Immature natural killer cell (primary cell): ENCODE results near the gene TCP11. TPM values are rescaled to one million over a fixed set of nuclear protein-coding genes. Genes with fewer than 3 reads are reported as not detected.
"Not testable (repeated sequence)": the region's sequence is repeated elsewhere in the genome, so short reads cannot be mapped to it uniquely, and the experiment has no call there.

Experiments
- DNase-seq, 3 donors: peaks; one replicate each; pipeline ENCODE4 v3.0.0; 2022; ENCODE audit warnings: mixed read lengths in 1 of 3
- H3K27ac Mint-ChIP-seq, 6 donors: one replicate each; pipeline ENCODE4 v1.8.0; 2020; ENCODE audit warnings: mixed read lengths in 6 of 6, mild to moderate bottlenecking in 5 of 6, inconsistent platforms in 4 of 6, moderate library complexity in 3 of 6
- H3K27me3 Mint-ChIP-seq, 3 donors: one replicate each; pipeline ENCODE4 v1.8.0; 2020 to 2021; ENCODE audit warnings: low read depth in 3 of 3, mild to moderate bottlenecking in 3 of 3, mixed read lengths in 3 of 3, moderate library complexity in 3 of 3, inconsistent platforms in 1 of 3
- H3K36me3 Mint-ChIP-seq, 3 donors: one replicate each; pipeline ENCODE4 v1.8.0; 2020; ENCODE audit warnings: mixed read lengths in 3 of 3, inconsistent platforms in 2 of 3, mild to moderate bottlenecking in 2 of 3
- H3K4me1 Mint-ChIP-seq, 2 donors: one replicate each; pipeline ENCODE4 v1.8.0; 2020; ENCODE audit warnings: inconsistent platforms in 2 of 2, mild to moderate bottlenecking in 2 of 2, mixed read lengths in 2 of 2, moderate library complexity in 1 of 2
- H3K4me3 Mint-ChIP-seq, 5 donors: one replicate each; pipeline ENCODE4 v1.8.0; 2020; ENCODE audit warnings: mild to moderate bottlenecking in 5 of 5, mixed read lengths in 5 of 5, inconsistent platforms in 3 of 5, moderate library complexity in 3 of 5
- H3K9me3 Mint-ChIP-seq, 6 donors: one replicate each; pipeline ENCODE4 v1.8.0; 2020; ENCODE audit warnings: mild to moderate bottlenecking in 6 of 6, mixed read lengths in 6 of 6, inconsistent platforms in 4 of 6, moderate library complexity in 3 of 6
- polyA plus RNA-seq, 3 donors: library from polyadenylated mRNA; unstranded; fragments of 300-500 nt; fragmentation: Illumina TruSeq; gene quantifications; one replicate each; pipeline ENCODE4 v1.2.3, GENCODE V29; 2021

The TCP11 gene
- polyA plus RNA-seq, 3 donors from 2014 or later, result not detected

- Mint-ChIP-seq H3K27me3 (peaks cover 2 to 3% (median 2%) of the 10 kb centered on the region in 3 donors), H3K4me3 (no peak overlapping the region), H3K36me3 (no peaks in the 10 kb centered on the region), H3K9me3 (no peaks in the 10 kb centered on the region), H3K27ac (no peak overlapping the region), H3K4me1 (no peaks in the 10 kb centered on the region)
- no peak for DNase-seq
Measured at GRCh38 chr6:35128042-35128441, 13.1 kb downstream of the TCP11 start.

DNA sequence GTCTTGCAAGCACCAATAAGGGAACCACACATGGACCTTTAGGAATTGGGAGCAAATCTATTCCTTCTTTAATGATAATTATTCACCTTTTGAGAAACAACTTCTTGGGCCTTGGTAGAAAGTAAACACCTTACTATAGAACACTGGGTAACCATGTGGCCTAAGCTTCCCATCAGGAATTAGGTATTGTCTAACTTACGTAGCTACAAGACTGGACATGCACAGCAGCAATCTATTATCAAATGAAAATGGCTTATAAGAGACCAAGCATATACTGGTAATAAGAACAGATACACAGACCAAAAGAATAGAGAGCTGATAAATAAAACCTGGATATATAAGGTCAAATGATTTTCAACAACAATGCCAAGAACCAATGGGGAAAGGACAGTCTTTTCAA lies 16.8 kb downstream of the TCP11 start:
- H3K4me1 Mint-ChIP-seq, result no peaks in the 10 kb centered on the region
- peaks cover 0 to 5% (median 2%) of the 10 kb centered on the region in 3 donors for H3K27me3 Mint-ChIP-seq
- H3K27ac Mint-ChIP-seq, result no peak overlapping the region
- DNase-seq, result no peak
- H3K4me3 Mint-ChIP-seq, result no peak overlapping the region
- no peaks in the 10 kb centered on the region for H3K9me3 Mint-ChIP-seq
- H3K36me3 Mint-ChIP-seq, result no peaks in the 10 kb centered on the region

GRCh38 chr6:35120746-35121145 lies 20.4 kb downstream of the TCP11 start:
- no peak for DNase-seq
- Mint-ChIP-seq H3K9me3 (no peaks in the 10 kb centered on the region), H3K27me3 (peaks cover 2 to 3% (median 3%) of the 10 kb centered on the region in 3 donors), H3K27ac (no peak overlapping the region), H3K4me1 (no peaks in the 10 kb centered on the region), H3K36me3 (no peaks in the 10 kb centered on the region), H3K4me3 (no peak overlapping the region)

GRCh38 chr6:35108309-35108885 lies 32.7 kb downstream of the TCP11 start:
- Mint-ChIP-seq H3K27ac (no peak overlapping the region), H3K36me3 (no peaks in the 10 kb centered on the region), H3K27me3 (peaks cover 1 to 4% (median 3%) of the 10 kb centered on the region in 3 donors), H3K4me3 (no peak overlapping the region), H3K9me3 (peaks cover 0 to 6% (median 0%) of the 10 kb centered on the region in 6 donors), H3K4me1 (no peaks in the 10 kb centered on the region)
- no peak for DNase-seq

DNA sequence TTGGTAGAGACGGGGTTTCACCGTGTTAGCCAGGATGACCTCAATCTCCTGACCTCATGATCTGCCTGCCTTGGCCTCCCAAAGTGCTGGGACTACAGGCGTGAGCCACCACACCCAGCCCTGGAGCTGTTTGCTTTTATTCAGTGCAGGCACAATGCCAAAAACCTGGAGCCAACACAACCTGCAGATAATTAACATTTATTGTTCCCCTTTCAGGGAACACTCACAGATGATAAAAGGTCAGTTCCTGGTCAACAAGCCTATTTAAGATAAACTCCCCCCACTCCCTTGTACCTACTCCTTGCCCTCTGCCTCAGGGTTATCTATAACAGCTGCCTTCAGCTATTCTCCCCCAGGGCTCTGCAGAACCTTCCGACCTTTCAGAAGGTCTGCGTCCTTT lies 33.4 kb downstream of the TCP11 start:
- not testable (repeated sequence) for H3K4me3 Mint-ChIP-seq, H3K36me3 Mint-ChIP-seq, H3K27me3 Mint-ChIP-seq, H3K9me3 Mint-ChIP-seq, H3K27ac Mint-ChIP-seq, DNase-seq, H3K4me1 Mint-ChIP-seq

- not testable (repeated sequence) for H3K27ac Mint-ChIP-seq, DNase-seq, H3K9me3 Mint-ChIP-seq, H3K4me1 Mint-ChIP-seq, H3K4me3 Mint-ChIP-seq, H3K36me3 Mint-ChIP-seq, H3K27me3 Mint-ChIP-seq
Measured at GRCh38 chr6:35107208-35107607, 33.9 kb downstream of the TCP11 start.

DNA sequence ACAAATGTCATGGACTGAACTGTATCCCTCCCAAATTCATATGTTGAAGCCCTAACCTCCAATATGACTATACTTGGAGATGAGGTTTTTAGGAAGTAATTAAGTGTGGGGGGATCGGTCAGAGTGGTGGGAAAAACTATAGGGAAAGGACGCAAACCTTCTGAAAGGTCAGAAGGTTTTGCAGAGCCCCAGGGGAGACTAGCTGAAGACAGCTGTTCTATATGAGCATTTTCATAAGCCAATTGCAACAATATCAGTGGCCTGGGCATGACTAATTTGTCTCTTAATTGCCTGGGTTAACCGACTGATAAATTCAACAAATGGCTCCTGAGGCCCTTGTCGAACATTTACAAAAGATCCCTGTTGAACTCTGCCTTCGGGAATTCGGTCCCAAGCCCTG lies 35.1 kb downstream of the TCP11 start:
- not testable (repeated sequence) for H3K36me3 Mint-ChIP-seq, H3K4me3 Mint-ChIP-seq, H3K4me1 Mint-ChIP-seq, H3K9me3 Mint-ChIP-seq, H3K27ac Mint-ChIP-seq, DNase-seq, H3K27me3 Mint-ChIP-seq

- no peak overlapping the region for H3K4me3 Mint-ChIP-seq
- H3K4me1 Mint-ChIP-seq, result no peaks in the 10 kb centered on the region
- H3K27me3 Mint-ChIP-seq, result peaks cover 3 to 4% (median 3%) of the 10 kb centered on the region in 3 donors
- peaks cover 0 to 4% (median 0%) of the 10 kb centered on the region in 6 donors for H3K9me3 Mint-ChIP-seq
- no peaks in the 10 kb centered on the region for H3K36me3 Mint-ChIP-seq
- no peak overlapping the region for H3K27ac Mint-ChIP-seq
- DNase-seq, result no peak
Measured at GRCh38 chr6:35105078-35105477, 36.1 kb downstream of the TCP11 start.

DNA sequence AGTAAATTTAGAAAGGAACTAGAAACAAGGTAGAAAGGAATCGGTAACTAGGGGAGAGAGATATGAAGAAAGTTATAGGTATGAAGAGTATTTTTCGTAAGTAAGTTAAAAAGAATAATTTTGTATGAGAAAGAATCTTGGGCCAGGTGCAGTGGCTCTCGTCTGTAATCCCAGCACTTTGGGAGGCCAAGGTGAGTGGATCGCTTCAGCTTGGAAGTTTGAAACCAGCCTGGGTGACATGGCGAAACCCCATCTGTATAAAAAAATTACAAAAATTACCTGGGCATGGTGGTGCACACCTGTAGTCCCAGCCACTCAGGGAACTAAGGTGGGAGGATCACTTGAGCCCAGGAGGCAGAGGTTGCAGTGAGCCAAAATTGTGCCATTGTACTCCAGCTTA lies 42.0 kb downstream of the TCP11 start:
- Mint-ChIP-seq H3K36me3 (no peaks in the 10 kb centered on the region), H3K9me3 (no peaks in the 10 kb centered on the region), H3K4me1 (no peaks in the 10 kb centered on the region), H3K27ac (no peak overlapping the region), H3K4me3 (no peak overlapping the region), H3K27me3 (peaks cover 0 to 2% (median 2%) of the 10 kb centered on the region in 3 donors)
- no peak for DNase-seq

- no peak overlapping the region for H3K27ac Mint-ChIP-seq
- peaks cover 0 to 5% (median 1%) of the 10 kb centered on the region in 3 donors for H3K36me3 Mint-ChIP-seq
- H3K4me1 Mint-ChIP-seq, result no peaks in the 10 kb centered on the region
- H3K27me3 Mint-ChIP-seq, result peaks cover 0 to 4% (median 2%) of the 10 kb centered on the region in 3 donors
- no peak overlapping the region for H3K4me3 Mint-ChIP-seq
- H3K9me3 Mint-ChIP-seq, result no peaks in the 10 kb centered on the region
- no peak for DNase-seq
Measured at GRCh38 chr6:35096129-35096862, 44.8 kb downstream of the TCP11 start.

GRCh38 chr6:35094183-35094582 lies 47.0 kb downstream of the TCP11 start:
- no peak overlapping the region for H3K4me3 Mint-ChIP-seq
- peaks cover 0 to 3% of the 10 kb centered on the region in 2 donors for H3K4me1 Mint-ChIP-seq
- DNase-seq, result no peak
- no peaks in the 10 kb centered on the region for H3K9me3 Mint-ChIP-seq
- H3K27ac Mint-ChIP-seq, result no peak overlapping the region
- peaks cover 0 to 8% (median 6%) of the 10 kb centered on the region in 3 donors for H3K36me3 Mint-ChIP-seq
- H3K27me3 Mint-ChIP-seq, result peaks cover 0 to 4% (median 2%) of the 10 kb centered on the region in 3 donors

GRCh38 chr6:35093783-35094182 lies 47.4 kb downstream of the TCP11 start:
- Mint-ChIP-seq H3K4me1 (peaks cover 0 to 3% of the 10 kb centered on the region in 2 donors), H3K27ac (no peak overlapping the region), H3K4me3 (no peak overlapping the region), H3K9me3 (no peaks in the 10 kb centered on the region), H3K27me3 (peaks cover 0 to 4% (median 2%) of the 10 kb centered on the region in 3 donors), H3K36me3 (peaks cover 0 to 8% (median 6%) of the 10 kb centered on the region in 3 donors)
- DNase-seq, result no peak

DNA sequence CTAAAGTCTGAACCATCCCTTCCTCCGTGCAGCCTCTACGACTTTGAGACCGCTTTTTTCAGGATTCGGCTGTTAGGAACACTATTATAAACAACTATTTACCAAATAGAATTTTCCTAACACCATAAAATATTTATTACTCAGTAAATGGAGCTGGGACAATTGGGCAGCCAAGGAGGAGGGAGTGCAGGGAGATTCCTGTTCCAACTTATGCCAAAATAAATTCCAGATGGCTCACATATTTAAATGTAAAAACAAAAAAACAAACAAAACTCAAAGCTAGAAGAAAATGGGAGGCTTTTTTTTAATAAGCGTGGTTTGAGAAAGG lies 48.1 kb downstream of the TCP11 start:
- no peaks in the 10 kb centered on the region for H3K9me3 Mint-ChIP-seq
- peaks cover 0 to 8% (median 6%) of the 10 kb centered on the region in 3 donors for H3K36me3 Mint-ChIP-seq
- no peak overlapping the region for H3K27ac Mint-ChIP-seq
- H3K4me3 Mint-ChIP-seq, result no peak overlapping the region
- DNase-seq, result no peak
- H3K4me1 Mint-ChIP-seq, result peaks cover 0 to 3% of the 10 kb centered on the region in 2 donors
- H3K27me3 Mint-ChIP-seq, result peaks cover 0 to 4% (median 2%) of the 10 kb centered on the region in 3 donors

- H3K27me3 Mint-ChIP-seq, result peaks cover 0 to 2% (median 2%) of the 10 kb centered on the region in 3 donors
- no peak for DNase-seq
- H3K9me3 Mint-ChIP-seq, result no peaks in the 10 kb centered on the region
- peak overlapping the region in 1 of 6 donors; percentile 40 for H3K27ac Mint-ChIP-seq
- peaks cover 0 to 3% of the 10 kb centered on the region in 2 donors for H3K4me1 Mint-ChIP-seq
- no peak overlapping the region for H3K4me3 Mint-ChIP-seq
- H3K36me3 Mint-ChIP-seq, result peaks cover 5 to 11% (median 6%) of the 10 kb centered on the region in 3 donors
Measured at GRCh38 chr6:35092362-35093117, 48.6 kb downstream of the TCP11 start.
